NCI-H524 treated with DMSO at 0.1 percent for 48 hours (cell line): ENCODE data around the gene TLDC2.

Experiments used
- DNase-seq: peaks from one replicate; lab custom pipeline; 2025; lab: John Stamatoyannopoulos, UW

Gene TLDC2

DNA sequence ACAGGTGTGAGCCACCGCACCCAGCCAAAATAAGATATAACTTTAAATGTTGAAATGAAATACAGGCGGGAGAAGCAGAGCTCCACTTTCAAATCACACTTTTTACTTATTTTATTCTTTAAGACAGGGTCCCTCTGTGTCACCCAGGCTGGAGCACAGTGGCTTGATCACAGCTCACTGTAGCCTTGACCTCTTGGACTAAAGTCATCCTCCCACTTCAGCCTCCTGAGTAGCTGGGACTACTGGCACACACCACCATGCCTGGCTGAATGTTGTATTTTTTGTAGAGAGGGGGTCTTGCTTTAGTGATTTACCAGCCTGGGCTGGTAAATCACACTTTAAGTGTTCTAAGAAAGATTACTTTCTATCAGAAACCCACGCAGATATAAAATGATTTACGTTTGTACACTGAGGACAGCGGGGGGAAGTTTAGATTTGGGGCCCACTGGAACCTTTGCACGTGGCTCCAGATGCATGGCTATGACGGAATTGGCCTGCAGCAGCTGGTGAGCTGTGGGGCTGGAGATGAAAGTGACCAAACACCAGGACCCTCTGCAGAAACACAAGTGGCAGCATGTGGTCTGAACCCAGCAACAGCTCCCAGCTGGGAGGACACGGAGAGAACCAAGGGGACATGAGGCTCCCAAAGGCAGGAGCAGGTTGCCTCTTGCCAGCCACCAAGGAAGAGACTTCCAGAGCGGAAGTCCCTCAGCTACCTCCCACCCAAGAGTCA, 26.4 kb upstream of the TLDC2 start:
- no peak for DNase-seq

DNA sequence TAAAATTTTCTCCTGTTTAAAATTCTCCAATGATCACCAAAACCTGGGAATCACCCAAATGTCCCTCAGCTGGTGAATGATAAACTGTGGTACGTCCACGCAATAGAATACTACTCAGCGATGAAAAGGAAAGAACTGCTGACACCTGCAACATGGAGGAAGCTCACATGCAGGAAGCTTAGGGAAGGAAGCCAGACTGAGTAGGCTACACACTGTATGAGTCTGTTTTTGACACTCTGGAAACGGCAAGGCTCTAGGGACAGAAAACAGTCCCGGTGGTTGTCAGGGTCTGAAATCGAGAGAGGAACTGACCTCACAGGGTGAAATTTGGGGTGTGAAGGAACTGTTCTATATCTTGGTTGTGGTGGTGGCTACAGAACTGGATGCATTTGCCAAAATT, 25.2 kb upstream of the TLDC2 start:
- DNase-seq: no peak

- no peak for DNase-seq
Observed at GRCh38 chr20:36851490-36851889, 24.4 kb upstream of the TLDC2 start.

GRCh38 chr20:36852187-36852586, 23.8 kb upstream of the TLDC2 start:
- peak; percentile 69 for DNase-seq

DNA sequence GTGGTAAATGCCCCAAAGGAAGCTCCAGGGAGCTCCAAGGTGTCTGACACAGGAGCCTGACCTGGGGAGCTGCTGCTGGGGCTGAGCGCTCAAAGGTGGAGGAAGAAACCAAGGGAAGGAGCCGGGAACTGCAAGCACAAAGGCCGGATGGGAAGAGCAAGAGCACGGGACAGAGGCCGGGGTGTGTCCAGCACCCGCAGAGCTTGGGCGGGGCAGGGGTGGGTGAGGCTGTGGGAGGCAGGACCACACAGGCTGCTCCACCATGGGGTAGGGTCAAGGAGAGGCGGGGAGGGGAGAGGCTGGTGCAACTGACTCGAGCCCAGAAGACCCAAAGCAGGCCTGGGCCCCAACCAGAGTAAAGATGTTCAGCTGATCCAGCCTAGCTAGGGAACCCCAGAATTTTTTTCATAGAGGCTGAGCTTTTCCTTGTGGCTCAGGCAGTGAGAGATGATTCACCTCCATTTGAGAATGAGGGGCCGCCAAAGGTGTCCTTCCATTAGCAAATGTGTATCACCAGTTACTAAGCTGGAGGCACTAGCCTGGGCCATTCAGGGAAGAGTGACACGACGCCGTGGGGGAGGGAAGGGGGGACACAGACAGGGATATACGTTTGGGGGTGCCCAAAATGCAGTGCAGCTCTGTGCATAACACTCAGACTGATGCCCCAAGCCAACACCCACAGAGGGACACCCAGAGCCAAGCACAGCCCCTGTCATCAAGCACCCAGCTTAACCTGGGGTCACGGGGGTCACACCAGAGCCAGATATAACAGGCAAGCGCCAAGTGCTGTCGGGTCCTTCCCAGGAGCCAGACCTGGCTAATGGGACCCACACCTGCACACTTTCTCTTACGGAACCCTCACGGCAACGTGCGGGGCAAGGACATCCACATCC, 21.3 kb upstream of the TLDC2 start:
- DNase-seq: no peak

DNA sequence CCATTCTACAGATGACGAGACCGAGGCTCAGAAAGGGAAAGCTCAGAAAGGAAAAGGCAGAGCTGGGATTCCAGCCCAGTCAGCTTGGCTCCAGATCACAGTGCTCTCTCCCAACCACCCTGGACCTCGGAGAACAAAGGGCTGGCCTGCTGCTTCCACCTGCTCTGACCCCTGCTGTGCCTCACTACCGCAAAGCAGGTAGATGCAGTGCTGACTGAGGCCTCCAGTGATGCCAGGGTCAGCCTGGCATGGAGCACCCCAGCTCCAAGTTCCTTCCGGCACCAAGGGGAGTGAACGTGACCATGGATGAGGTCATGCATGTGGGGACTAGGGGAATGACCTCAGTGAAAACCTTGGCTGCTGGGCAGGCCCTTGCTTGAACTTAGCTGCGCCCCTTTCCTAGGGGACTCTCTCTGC, 20.7 kb upstream of the TLDC2 start:
- no peak for DNase-seq

DNA sequence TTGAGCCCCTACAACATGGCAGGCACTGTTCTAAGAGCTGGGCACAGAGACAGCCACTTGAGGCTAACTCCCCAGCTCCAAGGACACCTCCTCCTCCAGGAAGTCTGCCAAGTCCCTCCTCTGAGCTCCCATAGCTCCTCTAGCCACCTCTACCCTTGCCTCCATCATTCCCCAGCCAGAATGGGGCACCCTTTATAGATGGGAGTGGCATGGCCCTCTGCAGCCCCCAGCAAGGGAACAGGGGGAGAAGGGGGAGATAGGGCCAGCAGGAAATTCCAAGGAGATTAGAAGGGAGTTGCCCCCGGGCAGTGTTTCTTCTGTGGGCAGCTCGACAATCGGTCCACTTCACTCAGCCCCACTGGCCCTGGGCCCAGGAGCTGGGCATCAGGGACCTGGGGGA, 19.7 kb upstream of the TLDC2 start:
- DNase-seq: no peak

- DNase-seq: no peak
Observed at GRCh38 chr20:36856691-36857635, 19.0 kb upstream of the TLDC2 start.

- no peak for DNase-seq
Observed at GRCh38 chr20:36859282-36859555, 16.7 kb upstream of the TLDC2 start.

- no peak for DNase-seq
Observed at GRCh38 chr20:36859700-36860330, 16.1 kb upstream of the TLDC2 start.

DNA sequence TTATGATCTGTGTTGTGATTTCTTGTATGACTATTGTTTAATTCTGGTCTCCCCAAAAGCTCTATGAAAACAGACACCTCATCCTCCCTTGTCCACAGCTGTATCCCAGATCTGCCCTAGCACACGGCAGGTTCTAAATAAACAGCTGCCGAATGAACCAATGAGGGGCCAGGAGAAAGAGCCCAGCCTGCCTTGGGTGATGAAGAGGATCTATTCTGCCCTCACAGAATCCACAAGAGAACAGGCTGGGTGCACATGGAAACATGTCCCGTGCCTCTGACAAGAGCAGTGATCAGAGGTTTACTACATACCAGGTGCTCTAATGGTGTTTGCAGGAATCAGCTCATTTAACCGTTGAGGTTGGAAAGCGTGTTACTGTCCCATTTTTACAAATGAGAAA, 15.6 kb upstream of the TLDC2 start:
- no peak for DNase-seq

- no peak for DNase-seq
Observed at GRCh38 chr20:36860811-36861624, 14.9 kb upstream of the TLDC2 start.

GRCh38 chr20:36861625-36861874, 14.4 kb upstream of the TLDC2 start:
- DNase-seq: no peak

- peak; percentile 20 for DNase-seq
Observed at GRCh38 chr20:36861875-36862801, 13.8 kb upstream of the TLDC2 start.

GRCh38 chr20:36862857-36863668, 12.9 kb upstream of the TLDC2 start:
- no peak for DNase-seq

- no peak for DNase-seq
Observed at GRCh38 chr20:36865076-36865860, 10.7 kb upstream of the TLDC2 start.

GRCh38 chr20:36865861-36866149, 10.1 kb upstream of the TLDC2 start:
- no peak for DNase-seq

DNA sequence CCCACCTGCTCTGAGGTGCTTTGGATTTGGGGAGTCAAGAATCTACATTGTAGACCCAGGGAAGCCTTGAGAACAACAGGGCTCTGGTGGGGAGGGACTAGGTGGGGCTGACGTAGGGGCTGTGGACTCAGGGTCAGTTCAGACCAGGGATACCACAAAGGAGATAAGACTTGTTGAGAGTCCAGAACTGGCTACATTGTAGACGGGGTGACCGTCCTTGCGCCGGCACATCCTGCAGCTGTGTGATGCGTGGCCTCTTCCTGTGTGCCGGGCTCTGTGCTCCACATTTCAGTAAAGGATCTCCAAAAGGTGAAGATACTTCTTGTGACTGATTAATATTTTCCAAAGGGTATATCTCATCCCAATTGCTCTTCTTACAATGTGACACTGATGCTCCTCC, 9.8 kb upstream of the TLDC2 start:
- DNase-seq: no peak
